Endodermal cell (in vitro differentiated cells): ENCODE measurements around the gene HTR6. TPM values are rescaled to one million over a fixed set of nuclear protein-coding genes. Genes with fewer than 3 reads are reported as not detected.

Source experiments
- DNase-seq: peaks from one replicate; pipeline ENCODE4 v3.0.0-alpha.2; 2017
- H3K27ac ChIP-seq: 2 replicates; pipeline ENCODE4 v1.5.1; 2013; ENCODE audit warnings: mild to moderate bottlenecking, low read depth, low read length, moderate library complexity
- H3K27me3 ChIP-seq: 2 replicates; pipeline ENCODE4 v1.6.1; 2013; ENCODE audit warnings: mild to moderate bottlenecking, low read length, moderate library complexity; ENCODE audit not compliant: insufficient read depth, control insufficient read depth, poor library complexity, severe bottlenecking
- H3K36me3 ChIP-seq: 2 replicates; pipeline ENCODE4 v1.7.0; 2013; ENCODE audit warnings: mild to moderate bottlenecking, low read length, moderate library complexity; ENCODE audit not compliant: control insufficient read depth, insufficient read depth
- H3K4me1 ChIP-seq: one replicate; pipeline ENCODE4 v1.7.0; 2013; ENCODE audit warnings: low read length; ENCODE audit not compliant: control insufficient read depth, insufficient read depth
- H3K4me3 ChIP-seq: 2 replicates; pipeline ENCODE4 v1.5.1; 2013; ENCODE audit warnings: mild to moderate bottlenecking, low read length, moderate library complexity
- H3K9ac ChIP-seq: 2 replicates; pipeline ENCODE4 v1.6.1; 2013; ENCODE audit warnings: mild to moderate bottlenecking, low read length, moderate library complexity; ENCODE audit not compliant: poor library complexity, severe bottlenecking; ENCODE audit errors: extremely low read depth
- H3K9me3 ChIP-seq: 2 replicates; pipeline ENCODE4 v1.6.1; 2013; ENCODE audit warnings: mild to moderate bottlenecking, low read length, moderate library complexity; ENCODE audit not compliant: control insufficient read depth
- H3K27ac Mint-ChIP-seq: 2 replicates; pipeline ENCODE4 v1.8.0; 2020; ENCODE audit warnings: mixed read lengths
- H3K27me3 Mint-ChIP-seq: 2 replicates; pipeline ENCODE4 v1.8.0; 2021; ENCODE audit warnings: mild to moderate bottlenecking, mixed read lengths; ENCODE audit not compliant: insufficient read depth
- H3K36me3 Mint-ChIP-seq: 2 replicates; pipeline ENCODE4 v1.8.0; 2020; ENCODE audit warnings: low read depth, mixed read lengths
- H3K4me1 Mint-ChIP-seq: 2 replicates; pipeline ENCODE4 v1.8.0; 2020; ENCODE audit warnings: mixed read lengths
- H3K4me3 Mint-ChIP-seq: 2 replicates; pipeline ENCODE4 v1.8.0; 2020; ENCODE audit warnings: mild to moderate bottlenecking, moderate library complexity, mixed read lengths
- H3K9me3 Mint-ChIP-seq: 2 replicates; pipeline ENCODE4 v1.8.0; 2020; ENCODE audit warnings: mild to moderate bottlenecking, mixed read lengths
- CTCF ChIP-seq: fragments of 200-600 bp; sonication (generic); conservative IDR thresholded peaks from 2 replicates; pipeline ENCODE4 v1.5.0; 2021; ENCODE audit warnings: antibody characterized with exemption, mild to moderate bottlenecking
- WGBS, 2 experiments: methylation state at CpG; one replicate each; pipeline versions ENCODE4 v1.1.5 to v1.1.7; 2013; ENCODE audit warnings: missing lambda C conversion rate in 2 of 2, mixed read lengths in 1 of 2; ENCODE audit not compliant: insufficient coverage in 1 of 2, insufficient read length in 1 of 2; 5-methylcytosine and 5-hydroxymethylcytosine counted together
- total RNA-seq, 2 donors: library from RNA; stranded (reverse); fragmentation: NEBNext Ultra II Directional in 1 of 2; extraction: Animal tissue kit (Norgen Biotek cat#: 25700) in 1 of 2; gene quantifications; 2 replicates in 1 of 2; 3 replicates in 1 of 2; pipeline ENCODE4 v1.2.1, GENCODE V29; 2021

The HTR6 gene
- total RNA-seq, 2 donors from 2014 or later = 0.31 TPM; not detected in 1

- Histone ChIP-seq H3K36me3 (peaks cover 47% of the 10 kb centered on the region), H3K4me3 (no peak overlapping the region), H3K9ac (no peak overlapping the region), H3K27ac (no peak overlapping the region), H3K4me1 (peaks cover 4% of the 10 kb centered on the region), H3K9me3 (no peaks in the 10 kb centered on the region), H3K27me3 (no peaks in the 10 kb centered on the region)
- no peak for TF ChIP-seq CTCF
- peaks cover 19% of the 10 kb centered on the region for H3K4me1 Mint-ChIP-seq
- WGBS, 2 experiments = 94 to 95% methylated on average over 3 of the region's 3 CpGs
- no peak for DNase-seq
- H3K4me3 Mint-ChIP-seq = no peak overlapping the region
- no peaks in the 10 kb centered on the region for H3K27me3 Mint-ChIP-seq
- H3K27ac Mint-ChIP-seq = no peak overlapping the region
- no peaks in the 10 kb centered on the region for H3K9me3 Mint-ChIP-seq
- H3K36me3 Mint-ChIP-seq = peaks cover 29% of the 10 kb centered on the region
Measured at GRCh38 chr1:19620786-19621185, 43.9 kb upstream of the HTR6 start.

GRCh38 chr1:19621274-19621950 lies 43.3 kb upstream of the HTR6 start:
- H3K9ac ChIP-seq = no peak overlapping the region
- no peak for TF ChIP-seq CTCF
- DNase-seq = no peak
- Mint-ChIP-seq H3K4me3 (no peak overlapping the region), H3K9me3 (no peaks in the 10 kb centered on the region), H3K36me3 (peaks cover 31% of the 10 kb centered on the region), H3K4me1 (peaks cover 25% of the 10 kb centered on the region), H3K27me3 (no peaks in the 10 kb centered on the region), H3K27ac (no peak overlapping the region)
- H3K27ac ChIP-seq = no peak overlapping the region
- H3K27me3 ChIP-seq = no peaks in the 10 kb centered on the region
- no peaks in the 10 kb centered on the region for H3K9me3 ChIP-seq
- peaks cover 54% of the 10 kb centered on the region for H3K36me3 ChIP-seq
- peaks cover 4% of the 10 kb centered on the region for H3K4me1 ChIP-seq
- H3K4me3 ChIP-seq = no peak overlapping the region
- 93% methylated on average over 3 to 4 of the region's 4 CpGs for WGBS, 2 experiments

GRCh38 chr1:19622204-19622603 lies 42.5 kb upstream of the HTR6 start:
- Histone ChIP-seq H3K4me3 (no peak overlapping the region), H3K27ac (no peak overlapping the region), H3K4me1 (peaks cover 4% of the 10 kb centered on the region), H3K27me3 (no peaks in the 10 kb centered on the region), H3K9me3 (peaks cover under 1% of the 10 kb centered on the region), H3K9ac (no peak overlapping the region), H3K36me3 (peaks cover 59% of the 10 kb centered on the region)
- H3K36me3 Mint-ChIP-seq = peaks cover 38% of the 10 kb centered on the region
- H3K9me3 Mint-ChIP-seq = no peaks in the 10 kb centered on the region
- H3K27me3 Mint-ChIP-seq = no peaks in the 10 kb centered on the region
- H3K27ac Mint-ChIP-seq = no peak overlapping the region
- WGBS, 2 experiments = 92 to 100% methylated on average over 1 of the region's 1 CpG
- peaks cover 26% of the 10 kb centered on the region for H3K4me1 Mint-ChIP-seq
- no peak overlapping the region for H3K4me3 Mint-ChIP-seq
- no peak for DNase-seq
- TF ChIP-seq CTCF = no peak
